Type B pancreatic cell (in vitro differentiated cells): ENCODE measurements around the gene WNT9A. TPM values are rescaled to one million over a fixed set of nuclear protein-coding genes. Genes with fewer than 3 reads are reported as not detected.
A peak's percentile ranks its signal among the peaks of the same experiment; 100 is the strongest.

Experiments used
- DNase-seq: peaks from one replicate; pipeline ENCODE4 v3.0.0; 2021; ENCODE audit warnings: mixed read lengths; ENCODE audit not compliant: unreplicated experiment; ENCODE audit errors: extremely low spot score
- H3K27ac Mint-ChIP-seq: 2 replicates; pipeline ENCODE4 v1.8.0; 2021; ENCODE audit warnings: mild to moderate bottlenecking, mixed read lengths
- H3K27me3 Mint-ChIP-seq: 2 replicates; pipeline ENCODE4 v1.8.0; 2021; ENCODE audit warnings: mixed read lengths
- H3K36me3 Mint-ChIP-seq: 2 replicates; pipeline ENCODE4 v1.8.0; 2021; ENCODE audit warnings: mixed read lengths
- H3K4me1 Mint-ChIP-seq: one replicate; pipeline ENCODE4 v1.8.0; 2021; ENCODE audit warnings: mixed read lengths; ENCODE audit not compliant: unreplicated experiment
- H3K4me3 Mint-ChIP-seq: 2 replicates; pipeline ENCODE4 v1.8.0; 2021; ENCODE audit warnings: mild to moderate bottlenecking, mixed read lengths
- H3K9me3 Mint-ChIP-seq: 2 replicates; pipeline ENCODE4 v1.8.0; 2021; ENCODE audit warnings: mixed read lengths
- total RNA-seq: library from RNA; stranded (reverse); gene quantifications from 2 replicates; pipeline ENCODE4 v1.2.1, GENCODE V29; 2021; ENCODE audit warnings: low replicate concordance
- TF ChIP-seq, protein P1 (sequence below): fragments of 200-600 bp; sonication (generic); conservative IDR thresholded peaks from 2 replicates; pipeline ENCODE4 v1.5.0; 2021; ENCODE audit warnings: antibody characterized with exemption, mild to moderate bottlenecking

WNT9A gene
- total RNA-seq, 1 donor from 2014 or later, result 4.3 TPM

DNA sequence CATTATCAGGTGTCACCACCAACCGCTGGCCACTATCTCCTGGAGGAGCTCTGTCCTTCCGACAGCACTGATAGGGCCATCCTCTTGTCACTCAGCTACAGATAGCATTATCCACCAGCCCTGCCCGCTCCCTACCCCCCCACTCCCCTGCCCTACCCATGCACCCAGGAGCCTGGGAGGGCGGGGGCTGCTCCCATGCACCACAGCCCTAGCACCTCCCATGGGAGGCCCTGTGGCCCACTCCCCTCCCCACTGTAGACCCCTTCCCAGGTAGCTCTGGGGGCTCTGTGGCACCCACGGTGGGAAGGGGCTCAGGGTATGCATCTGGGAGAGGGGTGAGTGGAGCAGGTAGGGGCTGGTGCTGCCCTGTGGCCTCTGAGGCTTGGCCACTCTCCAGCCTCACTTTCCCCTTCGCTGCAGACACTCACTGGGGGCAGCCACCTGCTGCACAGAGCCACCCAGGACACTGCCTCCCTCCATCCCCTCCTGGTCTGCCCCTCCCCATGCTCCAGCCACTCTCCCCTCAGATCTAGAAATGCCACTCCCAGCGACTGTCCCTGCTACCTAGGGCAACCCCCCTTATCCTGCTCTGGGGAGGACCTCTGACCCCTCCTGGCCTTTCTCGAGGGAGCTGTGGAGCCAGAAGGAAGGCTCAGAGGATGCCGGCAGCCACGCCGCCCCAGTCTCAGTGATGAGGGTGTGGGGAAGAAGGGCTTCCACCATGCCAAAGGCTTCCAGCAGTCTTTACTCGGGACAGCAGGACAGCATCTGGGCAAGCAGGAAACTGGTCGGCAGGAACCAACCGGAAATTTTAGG lies 58.5 kb downstream of the WNT9A start:
- TF ChIP-seq, protein P1, sequence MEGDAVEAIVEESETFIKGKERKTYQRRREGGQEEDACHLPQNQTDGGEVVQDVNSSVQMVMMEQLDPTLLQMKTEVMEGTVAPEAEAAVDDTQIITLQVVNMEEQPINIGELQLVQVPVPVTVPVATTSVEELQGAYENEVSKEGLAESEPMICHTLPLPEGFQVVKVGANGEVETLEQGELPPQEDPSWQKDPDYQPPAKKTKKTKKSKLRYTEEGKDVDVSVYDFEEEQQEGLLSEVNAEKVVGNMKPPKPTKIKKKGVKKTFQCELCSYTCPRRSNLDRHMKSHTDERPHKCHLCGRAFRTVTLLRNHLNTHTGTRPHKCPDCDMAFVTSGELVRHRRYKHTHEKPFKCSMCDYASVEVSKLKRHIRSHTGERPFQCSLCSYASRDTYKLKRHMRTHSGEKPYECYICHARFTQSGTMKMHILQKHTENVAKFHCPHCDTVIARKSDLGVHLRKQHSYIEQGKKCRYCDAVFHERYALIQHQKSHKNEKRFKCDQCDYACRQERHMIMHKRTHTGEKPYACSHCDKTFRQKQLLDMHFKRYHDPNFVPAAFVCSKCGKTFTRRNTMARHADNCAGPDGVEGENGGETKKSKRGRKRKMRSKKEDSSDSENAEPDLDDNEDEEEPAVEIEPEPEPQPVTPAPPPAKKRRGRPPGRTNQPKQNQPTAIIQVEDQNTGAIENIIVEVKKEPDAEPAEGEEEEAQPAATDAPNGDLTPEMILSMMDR, result no peak
- Mint-ChIP-seq H3K9me3 (no peaks in the 10 kb centered on the region), H3K4me3 (no peak overlapping the region), H3K4me1 (peaks cover 4% of the 10 kb centered on the region), H3K27ac (no peak overlapping the region), H3K36me3 (no peaks in the 10 kb centered on the region), H3K27me3 (no peaks in the 10 kb centered on the region)
- DNase-seq, result peak; percentile 63

DNA sequence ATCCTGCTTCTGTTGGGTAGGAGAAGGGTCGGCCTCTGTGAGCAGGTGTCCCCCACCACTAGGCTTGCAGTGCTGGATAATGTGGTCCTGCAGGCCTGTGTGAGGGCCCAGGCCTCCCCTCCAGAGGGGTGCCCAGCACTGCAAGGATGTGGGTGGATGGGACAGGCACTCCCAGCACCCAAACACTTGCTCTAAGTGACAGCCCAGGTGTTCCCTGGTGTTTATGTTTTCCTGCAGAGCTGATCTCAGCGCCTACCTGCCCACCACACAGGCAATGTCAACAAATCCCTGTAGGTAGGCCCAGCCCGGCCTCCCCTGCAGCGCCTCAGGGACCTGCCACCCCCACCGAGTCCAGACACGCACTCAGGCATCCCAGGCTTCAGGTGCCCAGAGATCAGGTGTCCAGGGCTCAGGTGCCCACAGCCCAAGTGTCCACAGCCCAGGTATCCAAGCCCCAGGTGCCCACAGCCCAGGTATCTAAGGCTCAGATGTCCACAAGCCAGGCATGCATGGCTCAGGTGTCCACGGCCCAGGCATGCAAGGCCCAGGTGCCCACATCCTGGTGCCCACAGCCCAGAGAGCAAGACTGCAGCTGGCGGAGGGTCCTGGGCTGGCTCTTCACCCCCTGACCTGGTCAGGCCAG lies 59.2 kb downstream of the WNT9A start:
- no peak overlapping the region for H3K27ac Mint-ChIP-seq
- DNase-seq, result peak; percentile 57
- H3K4me3 Mint-ChIP-seq, result no peak overlapping the region
- no peaks in the 10 kb centered on the region for H3K9me3 Mint-ChIP-seq
- H3K4me1 Mint-ChIP-seq, result no peaks in the 10 kb centered on the region
- no peaks in the 10 kb centered on the region for H3K36me3 Mint-ChIP-seq
- no peaks in the 10 kb centered on the region for H3K27me3 Mint-ChIP-seq
- TF ChIP-seq, protein P1, result no peak

GRCh38 chr1:227887697-227888403 lies 59.9 kb downstream of the WNT9A start:
- H3K4me1 Mint-ChIP-seq, result no peaks in the 10 kb centered on the region
- TF ChIP-seq, protein P1, result no peak
- H3K36me3 Mint-ChIP-seq, result no peaks in the 10 kb centered on the region
- DNase-seq, result peak; percentile 71
- peak overlapping the region; percentile 72 for H3K4me3 Mint-ChIP-seq
- no peaks in the 10 kb centered on the region for H3K27me3 Mint-ChIP-seq
- no peaks in the 10 kb centered on the region for H3K9me3 Mint-ChIP-seq
- no peak overlapping the region for H3K27ac Mint-ChIP-seq

GRCh38 chr1:227886993-227887696 lies 60.6 kb downstream of the WNT9A start:
- TF ChIP-seq, protein P1, result no peak
- Mint-ChIP-seq H3K9me3 (no peaks in the 10 kb centered on the region), H3K36me3 (no peaks in the 10 kb centered on the region), H3K4me3 (peak overlapping the region; percentile 54), H3K4me1 (no peaks in the 10 kb centered on the region), H3K27ac (no peak overlapping the region), H3K27me3 (no peaks in the 10 kb centered on the region)
- DNase-seq, result peak; percentile 82

DNA sequence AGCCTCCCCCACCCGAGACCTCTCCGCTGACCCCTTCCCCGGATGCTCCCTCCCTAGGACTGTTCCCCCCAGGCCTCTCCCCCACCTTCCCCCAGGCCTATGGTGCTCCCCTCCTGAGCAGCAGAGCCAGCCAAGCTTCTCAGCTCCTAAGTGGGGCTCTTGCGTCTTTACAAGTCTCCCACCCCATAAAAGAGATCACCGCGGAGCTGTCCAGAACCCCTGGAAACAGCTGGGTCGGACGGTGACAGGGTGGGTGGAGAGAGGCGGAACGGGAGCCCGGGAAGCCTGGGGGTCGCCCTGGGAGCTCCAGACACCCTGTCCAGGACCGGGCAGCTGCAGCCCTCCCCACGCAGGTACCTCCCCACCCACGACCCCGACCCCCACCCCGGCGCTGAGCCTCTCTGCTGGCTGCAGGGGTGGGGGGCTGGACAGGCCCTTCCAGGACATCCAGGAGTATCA lies 61.2 kb downstream of the WNT9A start:
- TF ChIP-seq, protein P1, result no peak
- Mint-ChIP-seq H3K27ac (no peak overlapping the region), H3K4me1 (no peaks in the 10 kb centered on the region), H3K36me3 (no peaks in the 10 kb centered on the region), H3K9me3 (no peaks in the 10 kb centered on the region), H3K27me3 (no peaks in the 10 kb centered on the region), H3K4me3 (peak overlapping the region; percentile 54)
- DNase-seq, result peak; percentile 64
